ENCODE measurements around the gene GNG12.

- no peak for TF ChIP-seq POLR2A (IDR thresholded peaks at IDR 0.05)
- no peak for TF ChIP-seq CTCF (IDR thresholded peaks at IDR 0.05)
- TF ChIP-seq POLR2AphosphoS5 (IDR thresholded peaks at IDR 0.05): no peak
These were observed 1.1 kb upstream of the GNG12 start for GRCh38 chr1:67834246-67834877.
